HUES6 (cell line): Measurements from ENCODE around the gene SLC5A3.

Experiments used
- H3K27ac ChIP-seq: 2 replicates; pipeline ENCODE4 v1.7.0; 2013; ENCODE audit warnings: low read depth, mild to moderate bottlenecking, low read length, inconsistent platforms
- H3K27me3 ChIP-seq: 2 replicates; pipeline ENCODE4 v1.6.1; 2013; ENCODE audit warnings: low read length; ENCODE audit not compliant: control insufficient read depth, insufficient read depth
- H3K36me3 ChIP-seq: 2 replicates; pipeline ENCODE4 v1.6.1; 2013; ENCODE audit warnings: low read length; ENCODE audit not compliant: control insufficient read depth, insufficient read depth
- H3K4me1 ChIP-seq: 2 replicates; pipeline ENCODE4 v1.6.1; 2013; ENCODE audit warnings: low read length; ENCODE audit not compliant: control insufficient read depth, insufficient read depth
- H3K4me3 ChIP-seq: 2 replicates; pipeline ENCODE4 v1.5.1; 2013; ENCODE audit warnings: low read depth, low read length
- H3K9ac ChIP-seq: one replicate; pipeline ENCODE4 v1.6.1; 2013; ENCODE audit warnings: mild to moderate bottlenecking, low read length
- H3K9me3 ChIP-seq: 2 replicates; pipeline ENCODE4 v1.6.1; 2013; ENCODE audit warnings: low read depth, low read length; ENCODE audit not compliant: control insufficient read depth, insufficient read depth

Gene SLC5A3

DNA sequence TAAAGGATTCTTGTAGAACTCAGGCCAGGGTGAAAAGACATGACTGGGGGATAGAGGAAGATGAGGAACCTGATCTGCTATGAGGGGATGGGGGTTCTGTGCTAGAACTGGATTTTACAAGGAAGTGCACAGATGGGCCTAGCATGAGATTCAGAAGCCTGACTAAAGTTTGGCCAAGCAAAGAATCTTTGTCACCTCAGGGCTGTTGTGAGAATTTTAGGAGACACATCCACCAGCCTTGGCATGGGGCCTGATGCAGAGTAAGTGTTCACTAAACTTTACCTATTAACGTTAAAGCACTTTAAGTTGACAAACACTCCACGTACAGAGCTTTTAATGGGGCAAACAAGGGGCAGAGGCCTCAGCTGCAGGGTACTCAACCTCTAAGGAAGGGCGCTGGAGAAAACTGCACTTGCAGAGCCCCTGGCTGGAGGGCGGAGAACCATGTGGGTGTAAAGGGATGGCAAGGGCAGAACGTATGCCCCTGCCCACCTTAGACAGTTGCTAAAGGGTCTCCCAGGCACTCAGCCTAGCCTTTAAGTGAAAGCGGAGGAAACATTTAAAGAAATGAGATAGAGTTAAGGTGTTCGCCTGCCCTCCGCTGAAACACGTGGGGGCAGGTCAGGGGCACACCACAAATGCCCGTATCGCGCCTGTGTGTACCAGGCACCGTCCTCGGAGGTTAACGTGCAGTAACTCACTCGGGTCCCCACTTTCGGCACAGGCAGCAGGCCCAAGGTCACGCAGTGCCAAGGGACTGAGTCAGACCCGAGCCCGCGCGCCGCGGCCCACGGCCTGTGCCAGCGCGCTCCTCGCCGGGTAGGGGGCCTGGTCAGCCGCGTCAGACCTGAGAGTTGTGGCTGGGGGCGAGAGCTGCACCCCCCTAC is 990 bp upstream of the SLC5A3 start:
- Histone ChIP-seq H3K27me3 (peaks cover 8% of the 10 kb centered on the region; the same call in 1 of the 2 replicates), H3K27ac (peak overlapping the region; percentile 77), H3K9ac (peak overlapping the region; percentile 59), H3K9me3 (no peaks in the 10 kb centered on the region), H3K4me1 (peaks cover 32% of the 10 kb centered on the region), H3K4me3 (peak overlapping the region; percentile 63), H3K36me3 (0 out of 2 replicates have a peak, but pooled peaks cover 2% of the 10 kb centered on the region)

DNA sequence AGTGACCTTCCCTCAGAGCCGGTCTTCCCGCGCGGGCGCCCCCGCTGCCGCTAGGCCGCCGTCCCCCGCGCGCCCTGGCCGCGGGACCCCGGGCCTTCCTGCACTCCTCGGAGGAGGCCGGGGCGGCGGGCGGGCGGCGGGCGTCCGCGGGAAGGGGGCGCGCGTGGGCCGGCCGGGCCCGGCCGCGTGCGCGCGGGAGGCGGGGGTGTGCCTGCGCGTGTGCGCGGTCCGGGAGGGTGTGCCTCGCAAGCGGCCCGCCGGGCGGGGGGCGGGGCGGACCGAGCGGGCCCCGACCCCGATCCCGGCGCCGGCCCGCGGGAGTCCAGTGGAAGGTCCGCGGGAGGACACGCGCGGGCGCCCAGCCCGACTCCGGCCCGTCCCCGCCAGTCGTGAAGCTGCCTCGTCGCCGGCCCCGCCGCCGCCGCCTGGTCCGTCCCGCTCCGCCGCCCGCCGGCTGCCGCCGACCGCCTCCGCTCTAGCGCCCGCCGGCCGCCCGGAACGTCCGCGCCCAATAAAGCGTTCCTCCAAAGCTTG is 438 bp downstream of the SLC5A3 start:
- no peaks in the 10 kb centered on the region for H3K9me3 ChIP-seq
- peak overlapping the region; percentile 78 for H3K4me3 ChIP-seq
- peaks cover 32% of the 10 kb centered on the region for H3K4me1 ChIP-seq
- peaks cover 8% of the 10 kb centered on the region; the same call in 1 of the 2 replicates for H3K27me3 ChIP-seq
- H3K36me3 ChIP-seq: peaks cover 12% of the 10 kb centered on the region
- H3K27ac ChIP-seq: no peak overlapping the region; the same call in 1 of the 2 replicates
- H3K9ac ChIP-seq: peak overlapping the region; percentile 87

- Histone ChIP-seq H3K4me1 (peaks cover 32% of the 10 kb centered on the region), H3K9me3 (no peaks in the 10 kb centered on the region), H3K9ac (peak overlapping the region; percentile 80), H3K36me3 (peaks cover 12% of the 10 kb centered on the region), H3K4me3 (peak overlapping the region; percentile 78), H3K27ac (no peak overlapping the region; the same call in 1 of the 2 replicates), H3K27me3 (peaks cover 8% of the 10 kb centered on the region; the same call in 1 of the 2 replicates)
Observed at GRCh38 chr21:34074283-34075090, 1.1 kb downstream of the SLC5A3 start.

GRCh38 chr21:34075091-34075425 is 1.7 kb downstream of the SLC5A3 start:
- H3K36me3 ChIP-seq: peaks cover 16% of the 10 kb centered on the region
- H3K27me3 ChIP-seq: peaks cover 8% of the 10 kb centered on the region; the same call in 1 of the 2 replicates
- peak overlapping the region; percentile 78 for H3K4me3 ChIP-seq
- peaks cover 32% of the 10 kb centered on the region for H3K4me1 ChIP-seq
- no peak overlapping the region for H3K27ac ChIP-seq
- H3K9me3 ChIP-seq: no peaks in the 10 kb centered on the region
- H3K9ac ChIP-seq: peak overlapping the region; percentile 80

GRCh38 chr21:34075760-34076660 is 2.6 kb downstream of the SLC5A3 start:
- Histone ChIP-seq H3K4me3 (peak overlapping the region; percentile 78; the same call in 1 of the 2 replicates), H3K36me3 (peaks cover 20% of the 10 kb centered on the region), H3K9ac (no peak overlapping the region)

DNA sequence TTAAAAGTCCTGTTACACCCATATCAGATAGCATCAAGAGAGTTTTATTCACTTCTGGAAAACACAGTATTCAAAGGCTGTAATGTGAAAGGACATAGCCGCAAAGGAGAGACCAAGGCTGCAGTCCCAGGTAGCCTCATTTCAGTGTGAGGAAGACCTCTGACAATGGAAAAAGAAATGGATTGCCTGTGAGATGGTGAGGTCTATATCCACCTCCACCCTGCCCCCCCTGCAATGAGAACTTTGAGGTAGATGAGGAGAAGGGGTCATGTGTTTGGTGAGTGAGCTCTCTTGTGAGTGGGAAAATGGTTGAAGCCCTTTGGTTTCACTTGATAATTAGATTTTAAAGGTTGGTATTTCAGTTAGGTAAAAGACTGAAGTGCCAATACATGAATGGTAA is 3.5 kb downstream of the SLC5A3 start:
- H3K9ac ChIP-seq: no peak overlapping the region

More at GRCh38 chr21:34075760-34076660, 2.6 kb downstream of the SLC5A3 start:
- H3K27ac ChIP-seq: no peak overlapping the region
- H3K4me1 ChIP-seq: peaks cover 35% of the 10 kb centered on the region
- H3K27me3 ChIP-seq: peaks cover 8% of the 10 kb centered on the region; the same call in 1 of the 2 replicates
- H3K9me3 ChIP-seq: no peaks in the 10 kb centered on the region

GRCh38 chr21:34077888-34078287 is 4.5 kb downstream of the SLC5A3 start:
- Histone ChIP-seq H3K9ac (no peak overlapping the region), H3K4me3 (no peak overlapping the region), H3K27me3 (no peaks in the 10 kb centered on the region), H3K27ac (no peak overlapping the region), H3K4me1 (peaks cover 29% of the 10 kb centered on the region), H3K36me3 (peaks cover 20% of the 10 kb centered on the region), H3K9me3 (no peaks in the 10 kb centered on the region)

More for the DNA sequence above, 3.5 kb downstream of the SLC5A3 start:
- H3K27me3 ChIP-seq: peaks cover 8% of the 10 kb centered on the region; the same call in 1 of the 2 replicates
- H3K4me1 ChIP-seq: peaks cover 35% of the 10 kb centered on the region
- no peak overlapping the region for H3K27ac ChIP-seq
- H3K36me3 ChIP-seq: peaks cover 20% of the 10 kb centered on the region
- H3K4me3 ChIP-seq: no peak overlapping the region; the same call in 1 of the 2 replicates
- H3K9me3 ChIP-seq: no peaks in the 10 kb centered on the region

DNA sequence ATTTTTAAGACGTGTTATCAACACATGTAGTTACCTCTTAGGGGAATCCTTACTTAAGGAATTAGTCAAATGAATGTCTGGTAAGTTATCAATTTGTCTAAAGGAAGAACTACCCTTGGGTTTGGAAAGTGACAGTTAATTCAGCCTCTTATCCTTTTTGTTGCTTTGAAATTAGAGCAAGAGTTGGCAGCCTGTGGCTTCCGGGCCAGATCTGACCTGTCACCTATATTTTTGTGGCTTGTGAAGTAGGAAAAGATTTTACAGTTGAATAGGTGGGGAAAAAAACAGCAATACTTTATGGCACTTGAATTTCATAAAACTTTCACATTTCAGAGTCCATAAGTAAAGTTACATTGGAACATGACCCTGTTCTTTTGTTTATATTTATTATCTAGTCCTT is 5.5 kb downstream of the SLC5A3 start:
- H3K9ac ChIP-seq: no peak overlapping the region
- peaks cover 24% of the 10 kb centered on the region for H3K36me3 ChIP-seq
- H3K4me1 ChIP-seq: peaks cover 29% of the 10 kb centered on the region
- no peak overlapping the region for H3K4me3 ChIP-seq
- H3K9me3 ChIP-seq: no peaks in the 10 kb centered on the region
- H3K27ac ChIP-seq: no peak overlapping the region
- H3K27me3 ChIP-seq: no peaks in the 10 kb centered on the region

DNA sequence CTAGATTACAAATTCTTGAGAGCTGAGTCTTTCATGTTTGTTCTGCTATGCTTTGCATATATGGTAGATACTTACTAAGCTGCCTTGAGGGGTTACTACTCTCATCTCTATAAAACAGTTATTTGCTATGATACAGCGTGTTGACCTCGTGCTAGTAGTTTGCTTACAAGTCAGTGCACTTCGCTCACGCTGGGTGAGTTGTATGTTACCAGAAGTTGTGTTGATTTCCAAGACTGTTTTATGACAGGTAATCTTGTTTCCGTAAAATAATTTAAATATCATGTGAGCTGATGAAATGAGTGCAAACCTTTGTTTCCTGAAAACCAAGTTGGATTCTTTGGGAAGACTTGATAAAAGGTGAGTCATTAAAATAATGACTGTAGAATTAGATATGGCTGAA is 7.3 kb downstream of the SLC5A3 start:
- H3K4me1 ChIP-seq: peaks cover 33% of the 10 kb centered on the region
- no peak overlapping the region for H3K4me3 ChIP-seq
- no peaks in the 10 kb centered on the region for H3K9me3 ChIP-seq
- H3K36me3 ChIP-seq: peaks cover 24% of the 10 kb centered on the region
- no peak overlapping the region for H3K27ac ChIP-seq
- no peak overlapping the region for H3K9ac ChIP-seq
- no peaks in the 10 kb centered on the region for H3K27me3 ChIP-seq

DNA sequence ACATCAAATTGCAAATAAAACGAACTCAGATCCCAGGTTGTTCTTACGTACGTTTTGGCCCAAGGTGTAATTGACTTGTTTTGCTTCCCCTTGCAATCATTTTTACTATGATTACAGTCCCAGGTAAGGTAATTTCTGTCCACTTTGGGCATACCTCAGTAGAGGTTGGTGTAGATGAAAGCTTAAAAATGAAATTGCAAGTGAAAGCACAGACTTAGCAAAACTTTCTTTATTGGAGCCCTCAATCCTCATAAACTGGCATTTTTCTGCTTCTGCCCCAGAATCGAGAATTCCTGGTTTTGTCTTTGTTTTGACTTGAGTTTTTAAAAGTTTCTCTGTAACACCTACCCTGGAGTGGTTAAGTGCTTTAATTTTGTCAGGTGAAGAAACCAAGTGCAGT is 9.4 kb downstream of the SLC5A3 start:
- no peak overlapping the region for H3K27ac ChIP-seq
- H3K4me1 ChIP-seq: peaks cover 27% of the 10 kb centered on the region
- H3K9ac ChIP-seq: no peak overlapping the region
- no peaks in the 10 kb centered on the region for H3K9me3 ChIP-seq
- H3K4me3 ChIP-seq: no peak overlapping the region
- H3K36me3 ChIP-seq: peaks cover 21% of the 10 kb centered on the region
- H3K27me3 ChIP-seq: no peaks in the 10 kb centered on the region
